Neutrophil (primary cell): ENCODE data around the gene ADGRD2.

Experiments used
- H3K27ac ChIP-seq: fragments of 200-600 bp; sonication (generic); 2 replicates; pipeline ENCODE4 v1.5.1; 2016; ENCODE audit warnings: mild to moderate bottlenecking, moderate library complexity
- H3K27me3 ChIP-seq: fragments of 200-600 bp; sonication (generic); 2 replicates; pipeline ENCODE4 v1.6.0; 2016; ENCODE audit warnings: mild to moderate bottlenecking
- H3K36me3 ChIP-seq: fragments of 200-600 bp; sonication (generic); 2 replicates; pipeline ENCODE4 v1.5.1; 2017
- H3K4me1 ChIP-seq, 2 experiments: fragments of 200-600 bp in 1 of 2; sonication (generic) in 1 of 2; 1 replicate in 1 of 2; 2 replicates in 1 of 2; pipeline versions ENCODE4 v1.5.1 to v1.6.1; 2013 to 2016; ENCODE audit warnings: low read depth in 1 of 2, low read length in 1 of 2, mild to moderate bottlenecking in 1 of 2, moderate library complexity in 1 of 2; ENCODE audit not compliant: control insufficient read depth in 1 of 2, insufficient read depth in 1 of 2
- H3K4me3 ChIP-seq, 2 experiments: fragments of 200-600 bp in 1 of 2; sonication (generic) in 1 of 2; 1 replicate in 1 of 2; 2 replicates in 1 of 2; pipeline ENCODE4 v1.5.1; 2013 to 2016; ENCODE audit warnings: low read depth in 1 of 2, low read length in 1 of 2, mild to moderate bottlenecking in 1 of 2, moderate library complexity in 1 of 2
- H3K9me3 ChIP-seq: fragments of 200-600 bp; sonication (generic); 2 replicates; pipeline ENCODE4 v1.5.1; 2016
- CTCF ChIP-seq: fragments of 200-600 bp; sonication (generic); IDR thresholded peaks from 2 replicates; pipeline ENCODE4 v1.5.1; 2016; ENCODE audit warnings: antibody characterized with exemption

ADGRD2 gene

GRCh38 chr9:124526174-124526573 is 75.9 kb downstream of the ADGRD2 start:
- Histone ChIP-seq H3K36me3 (peaks cover 69% of the 10 kb centered on the region), H3K27me3 (no peaks in the 10 kb centered on the region), H3K27ac (no peak overlapping the region), H3K4me3 (no peak overlapping the region), H3K4me1 (no peaks in the 10 kb centered on the region), H3K9me3 (no peaks in the 10 kb centered on the region)
- TF ChIP-seq CTCF: no peak

DNA sequence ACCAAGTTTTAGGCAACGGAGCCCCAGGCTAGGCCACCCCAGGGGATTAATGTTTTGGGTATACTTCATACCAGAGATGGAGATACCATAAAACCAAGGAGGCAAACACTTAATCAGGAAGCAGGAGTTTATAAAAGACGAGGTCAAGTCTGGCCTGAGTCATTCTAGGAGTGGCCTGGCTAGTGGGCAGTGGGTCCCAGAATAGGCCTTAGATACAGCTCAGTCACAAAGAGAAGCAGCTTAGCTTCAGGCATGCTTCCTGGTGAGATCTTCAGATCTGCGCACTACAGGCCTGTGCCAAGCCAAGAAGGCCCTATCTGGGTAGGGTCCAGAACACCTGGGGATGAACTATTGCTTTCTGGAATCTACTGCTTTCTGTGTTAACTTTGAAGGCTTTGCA is 77.5 kb downstream of the ADGRD2 start:
- H3K36me3 ChIP-seq: peaks cover 69% of the 10 kb centered on the region
- H3K9me3 ChIP-seq: no peaks in the 10 kb centered on the region
- no peak overlapping the region for H3K4me3 ChIP-seq
- no peak overlapping the region for H3K27ac ChIP-seq
- TF ChIP-seq CTCF: no peak
- no peaks in the 10 kb centered on the region for H3K27me3 ChIP-seq
- H3K4me1 ChIP-seq: no peaks in the 10 kb centered on the region
